ENCODE data around the gene SLX4IP. TPM values are rescaled to one million over a fixed set of nuclear protein-coding genes. Genes with fewer than 3 reads are reported as not detected.

SLX4IP gene
- polyA plus RNA-seq, 2 of the 4 experiments (the other 2 are of a cell fraction): 3.4 to 7.5 TPM

GRCh38 chr20:10404959-10405530 lies 30.1 kb upstream of the SLX4IP start:
- 75% methylated on average over 4 of the region's 4 CpGs for WGBS (ENCODE audit: missing lambda C conversion rate)
- FAIRE-seq (peak; percentile 63), ATAC-seq (no peak), DNase-seq (ENCODE audit: low read depth in 1 of 2, low spot score in 1 of 2) (no peak)
- no peak for TF ChIP-seq ZFP36 (IDR thresholded peaks at IDR 0.05; ENCODE audit: borderline replicate concordance, partially characterized antibody)
- no peak for TF ChIP-seq FOSL2 (IDR thresholded peaks at IDR 0.05)
- peak; percentile 16; the same call in 1 of the 2 replicates for TF ChIP-seq FOSL2 (CRISPR knock-in tag; IDR thresholded peaks at IDR 0.05)
- TF ChIP-seq, protein P1, sequence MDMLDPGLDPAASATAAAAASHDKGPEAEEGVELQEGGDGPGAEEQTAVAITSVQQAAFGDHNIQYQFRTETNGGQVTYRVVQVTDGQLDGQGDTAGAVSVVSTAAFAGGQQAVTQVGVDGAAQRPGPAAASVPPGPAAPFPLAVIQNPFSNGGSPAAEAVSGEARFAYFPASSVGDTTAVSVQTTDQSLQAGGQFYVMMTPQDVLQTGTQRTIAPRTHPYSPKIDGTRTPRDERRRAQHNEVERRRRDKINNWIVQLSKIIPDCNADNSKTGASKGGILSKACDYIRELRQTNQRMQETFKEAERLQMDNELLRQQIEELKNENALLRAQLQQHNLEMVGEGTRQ (IDR thresholded peaks at IDR 0.05): no peak
- TF ChIP-seq, protein P2, sequence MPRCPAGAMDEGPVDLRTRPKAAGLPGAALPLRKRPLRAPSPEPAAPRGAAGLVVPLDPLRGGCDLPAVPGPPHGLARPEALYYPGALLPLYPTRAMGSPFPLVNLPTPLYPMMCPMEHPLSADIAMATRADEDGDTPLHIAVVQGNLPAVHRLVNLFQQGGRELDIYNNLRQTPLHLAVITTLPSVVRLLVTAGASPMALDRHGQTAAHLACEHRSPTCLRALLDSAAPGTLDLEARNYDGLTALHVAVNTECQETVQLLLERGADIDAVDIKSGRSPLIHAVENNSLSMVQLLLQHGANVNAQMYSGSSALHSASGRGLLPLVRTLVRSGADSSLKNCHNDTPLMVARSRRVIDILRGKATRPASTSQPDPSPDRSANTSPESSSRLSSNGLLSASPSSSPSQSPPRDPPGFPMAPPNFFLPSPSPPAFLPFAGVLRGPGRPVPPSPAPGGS (IDR thresholded peaks at IDR 0.05): no peak
- TF ChIP-seq KDM5A (IDR thresholded peaks at IDR 0.05): no peak
- TF ChIP-seq RAD21 (conservative IDR thresholded peaks at IDR 0.05 in 1 of 2, IDR thresholded peaks at IDR 0.05 in 1 of 2): peak in 1 of 2 experiments; percentile 19; a peak in 1 of 5 replicates
- TF ChIP-seq POLR2AphosphoS2 (conservative IDR thresholded peaks at IDR 0.05; ENCODE audit: low read length): no peak
- TF ChIP-seq MAFK (IDR thresholded peaks at IDR 0.05; ENCODE audit: partially characterized antibody): no peak
- TF ChIP-seq, protein P3, sequence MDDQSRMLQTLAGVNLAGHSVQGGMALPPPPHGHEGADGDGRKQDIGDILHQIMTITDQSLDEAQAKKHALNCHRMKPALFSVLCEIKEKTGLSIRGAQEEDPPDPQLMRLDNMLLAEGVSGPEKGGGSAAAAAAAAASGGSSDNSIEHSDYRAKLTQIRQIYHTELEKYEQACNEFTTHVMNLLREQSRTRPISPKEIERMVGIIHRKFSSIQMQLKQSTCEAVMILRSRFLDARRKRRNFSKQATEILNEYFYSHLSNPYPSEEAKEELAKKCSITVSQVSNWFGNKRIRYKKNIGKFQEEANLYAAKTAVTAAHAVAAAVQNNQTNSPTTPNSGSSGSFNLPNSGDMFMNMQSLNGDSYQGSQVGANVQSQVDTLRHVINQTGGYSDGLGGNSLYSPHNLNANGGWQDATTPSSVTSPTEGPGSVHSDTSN (IDR thresholded peaks at IDR 0.05): no peak
- no peak for TF ChIP-seq EHF (CRISPR knock-in tag; IDR thresholded peaks at IDR 0.05)
- Histone ChIP-seq H3K4me3 (no peak overlapping the region), H3K4me1 (peaks cover 35% of the 10 kb centered on the region), H3K9me3 (no peaks in the 10 kb centered on the region), H3K4me2 (no peak overlapping the region), H3K27ac (peak overlapping the region; percentile 9 to 45; a peak in 3 of 6 replicates)
- POLR2A ChIA-PET: interaction anchor here (0.5 kb wide), 1 partner anchor 112 kb away, joined by 5 read pairs; no protein-coding TSS in a partner anchor
- CTCF ChIA-PET: interaction anchor here (0.8 to 3.5 kb wide), 4 partner anchors 21 to 427 kb away, joined by 3 to 12 read pairs (median 7); no protein-coding TSS in a partner anchor

GRCh38 chr20:10408108-10408813 lies 26.8 kb upstream of the SLX4IP start:
- Histone ChIP-seq H3K4me1 (peaks cover 60% of the 10 kb centered on the region), H3K9me3 (no peaks in the 10 kb centered on the region), H3K4me3 (no peak overlapping the region), H3K4me2 (peak overlapping the region; percentile 17; the same call in 1 of the 3 replicates), H3K27ac (peak overlapping the region; percentile 26 to 61; a peak in 5 of 6 replicates)
- CTCF ChIA-PET: interaction anchor here (0.6 to 9.2 kb wide), 5 partner anchors 19 to 323 kb away, joined by 3 to 66 read pairs (median 3); no protein-coding TSS in a partner anchor
- 75% methylated on average over 2 of the region's 2 CpGs for WGBS (ENCODE audit: missing lambda C conversion rate)
- DNase-seq (ENCODE audit: low read depth in 1 of 2, low spot score in 1 of 2) (no peak), ATAC-seq (no peak), FAIRE-seq (peak; percentile 88)
- POLR2A ChIA-PET: interaction anchor here (0.6 to 0.7 kb wide), 2 partner anchors 38 to 115 kb away, joined by 3 read pairs; no protein-coding TSS in a partner anchor
- TF ChIP-seq FOSL2 (IDR thresholded peaks at IDR 0.05) (no peak), FOSL2 (CRISPR knock-in tag; IDR thresholded peaks at IDR 0.05) (0 out of 2 replicates have a peak, but pooled peaks have one; percentile 10), POLR2AphosphoS2 (conservative IDR thresholded peaks at IDR 0.05; ENCODE audit: low read length) (no peak)

DNA sequence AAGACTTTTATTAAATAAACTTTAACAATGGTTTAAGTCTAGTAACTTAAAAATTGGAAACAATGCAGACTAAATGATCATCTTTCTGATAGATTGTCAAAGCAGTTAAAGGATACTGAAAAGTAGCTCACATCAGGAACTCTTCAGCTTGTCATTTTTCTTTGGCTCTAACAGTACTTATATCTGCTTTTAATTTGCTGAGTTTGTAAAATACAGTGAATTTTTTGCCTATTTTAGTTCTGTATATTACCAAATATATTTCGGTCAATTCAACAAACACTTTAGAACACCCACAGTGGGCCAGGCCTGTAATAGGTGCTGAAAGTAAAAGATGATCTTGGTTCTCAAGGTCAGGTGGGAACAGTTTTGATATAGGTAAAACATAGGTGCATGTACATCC lies 23.4 kb upstream of the SLX4IP start:
- Histone ChIP-seq H3K4me1 (peaks cover 76% of the 10 kb centered on the region), H3K27ac (peak overlapping the region; percentile 63 to 82; a peak in 5 of 6 replicates), H3K4me3 (no peak overlapping the region), H3K4me2 (no peak overlapping the region), H3K9me3 (no peaks in the 10 kb centered on the region)
- FAIRE-seq: peak; percentile 68
- ATAC-seq: no peak
- CTCF ChIA-PET: interaction anchor here (0.6 to 9.2 kb wide), 8 partner anchors 16 to 433 kb away, joined by 3 to 66 read pairs (median 7); no protein-coding TSS in a partner anchor
- POLR2A ChIA-PET: interaction anchor here (0.7 to 2.1 kb wide), 2 partner anchors 23 to 42 kb away, joined by 4 to 7 read pairs; partner anchors contain the start of genes MKKS and SLX4IP
- no peak for DNase-seq (ENCODE audit: low read depth in 1 of 2, low spot score in 1 of 2)
- TF ChIP-seq RARB (CRISPR knock-in tag; IDR thresholded peaks at IDR 0.05) (no peak), HOXA7 (CRISPR knock-in tag; IDR thresholded peaks at IDR 0.05) (no peak), RCOR1 (IDR thresholded peaks at IDR 0.05; ENCODE audit: low read depth, low read length) (no peak), FOSB (CRISPR knock-in tag; IDR thresholded peaks at IDR 0.05) (no peak), TFCP2L1 (CRISPR knock-in tag; IDR thresholded peaks at IDR 0.05) (no peak), MAFK (IDR thresholded peaks at IDR 0.05; ENCODE audit: partially characterized antibody) (peak; percentile 87)
- TF ChIP-seq, protein P4, sequence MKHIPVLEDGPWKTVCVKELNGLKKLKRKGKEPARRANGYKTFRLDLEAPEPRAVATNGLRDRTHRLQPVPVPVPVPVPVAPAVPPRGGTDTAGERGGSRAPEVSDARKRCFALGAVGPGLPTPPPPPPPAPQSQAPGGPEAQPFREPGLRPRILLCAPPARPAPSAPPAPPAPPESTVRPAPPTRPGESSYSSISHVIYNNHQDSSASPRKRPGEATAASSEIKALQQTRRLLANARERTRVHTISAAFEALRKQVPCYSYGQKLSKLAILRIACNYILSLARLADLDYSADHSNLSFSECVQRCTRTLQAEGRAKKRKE (CRISPR knock-in tag; IDR thresholded peaks at IDR 0.05; ENCODE audit: low read depth): no peak
- 95% methylated on average over 1 of the region's 1 CpG for WGBS (ENCODE audit: missing lambda C conversion rate)
